ENCODE measurements around the gene BTBD19. TPM values are rescaled to one million over a fixed set of nuclear protein-coding genes. Genes with fewer than 3 reads are reported as not detected.

Gene BTBD19
- total RNA-seq, 1 donor from 2014 or later = 30.6 TPM

DNA sequence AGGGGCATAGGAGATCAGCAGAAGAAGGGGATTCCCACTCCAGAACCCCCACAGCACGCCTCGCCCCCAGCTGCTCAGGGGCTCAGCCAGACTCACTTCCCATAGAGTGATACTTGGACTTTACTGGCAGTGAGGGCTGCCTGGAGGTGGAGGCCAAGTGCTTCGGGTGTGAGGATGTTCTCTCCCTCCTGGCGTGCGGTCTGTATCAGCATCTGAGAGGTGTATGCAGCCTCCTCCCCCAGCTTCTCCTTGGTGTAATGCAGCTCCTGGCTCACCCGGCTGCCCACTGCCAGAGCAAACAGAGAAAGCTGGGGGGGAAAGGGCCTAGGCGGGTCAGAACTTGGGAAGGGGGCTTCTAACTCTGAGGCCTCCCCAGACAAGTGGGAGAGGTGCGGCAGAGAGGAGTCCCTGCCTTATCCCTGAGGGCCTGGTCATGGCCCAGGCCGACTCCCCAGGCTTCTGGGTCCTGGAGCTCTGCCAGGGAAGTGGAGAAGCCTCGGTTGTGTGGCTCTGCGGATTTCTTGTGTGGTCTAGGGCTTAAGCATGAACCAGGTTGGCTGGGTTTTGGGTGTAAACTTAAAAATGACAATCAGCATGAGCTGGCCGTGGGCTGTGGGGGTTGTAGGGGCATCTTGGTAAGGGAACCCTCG, 23.9 kb downstream of the BTBD19 start:
- Mint-ChIP-seq H3K27ac (ENCODE audit: unreplicated experiment) (no peak overlapping the region), H3K4me3 (ENCODE audit: unreplicated experiment) (no peak overlapping the region), H3K4me1 (ENCODE audit: low read depth, unreplicated experiment) (no peaks in the 10 kb centered on the region), H3K9me3 (ENCODE audit: unreplicated experiment) (peaks cover 12% of the 10 kb centered on the region), H3K27me3 (ENCODE audit: low read depth, unreplicated experiment) (peaks cover 11% of the 10 kb centered on the region), H3K36me3 (ENCODE audit: low read depth, unreplicated experiment) (peaks cover 8% of the 10 kb centered on the region)
- H3K79me2 ChIP-seq (ENCODE audit: insufficient read depth, low read length) = no peaks in the 10 kb centered on the region
- no peaks in the 10 kb centered on the region for H3K27me3 ChIP-seq (ENCODE audit: insufficient read depth, low read length)
- no peak for DNase-seq (ENCODE audit: low read depth)
- no peak overlapping the region for H3K27ac ChIP-seq (ENCODE audit: low read depth, low read length)
- H3K36me3 ChIP-seq (ENCODE audit: insufficient read depth, low read length) = no peaks in the 10 kb centered on the region
- no peaks in the 10 kb centered on the region for H3K9me3 ChIP-seq (ENCODE audit: insufficient read depth, low read depth, low read length)
- H3K4me1 ChIP-seq (ENCODE audit: insufficient read depth, low read length) = no peaks in the 10 kb centered on the region
- no peak for FAIRE-seq
- TF ChIP-seq, protein P1, sequence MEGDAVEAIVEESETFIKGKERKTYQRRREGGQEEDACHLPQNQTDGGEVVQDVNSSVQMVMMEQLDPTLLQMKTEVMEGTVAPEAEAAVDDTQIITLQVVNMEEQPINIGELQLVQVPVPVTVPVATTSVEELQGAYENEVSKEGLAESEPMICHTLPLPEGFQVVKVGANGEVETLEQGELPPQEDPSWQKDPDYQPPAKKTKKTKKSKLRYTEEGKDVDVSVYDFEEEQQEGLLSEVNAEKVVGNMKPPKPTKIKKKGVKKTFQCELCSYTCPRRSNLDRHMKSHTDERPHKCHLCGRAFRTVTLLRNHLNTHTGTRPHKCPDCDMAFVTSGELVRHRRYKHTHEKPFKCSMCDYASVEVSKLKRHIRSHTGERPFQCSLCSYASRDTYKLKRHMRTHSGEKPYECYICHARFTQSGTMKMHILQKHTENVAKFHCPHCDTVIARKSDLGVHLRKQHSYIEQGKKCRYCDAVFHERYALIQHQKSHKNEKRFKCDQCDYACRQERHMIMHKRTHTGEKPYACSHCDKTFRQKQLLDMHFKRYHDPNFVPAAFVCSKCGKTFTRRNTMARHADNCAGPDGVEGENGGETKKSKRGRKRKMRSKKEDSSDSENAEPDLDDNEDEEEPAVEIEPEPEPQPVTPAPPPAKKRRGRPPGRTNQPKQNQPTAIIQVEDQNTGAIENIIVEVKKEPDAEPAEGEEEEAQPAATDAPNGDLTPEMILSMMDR (IDR thresholded peaks at IDR 0.05; ENCODE audit: insufficient read depth, low read depth, low read length) = no peak
- TF ChIP-seq EZH2 (IDR thresholded peaks at IDR 0.05; ENCODE audit: insufficient read depth, low read length) = no peak
- H3K9ac ChIP-seq (ENCODE audit: low read length) = no peak overlapping the region
- H2AFZ ChIP-seq (ENCODE audit: low read depth, low read length) = no peak overlapping the region
- no peak overlapping the region for H3K4me2 ChIP-seq (ENCODE audit: low read length)
- H3K4me3 ChIP-seq (ENCODE audit: insufficient read depth, low read depth, low read length) = no peak overlapping the region
- no peaks in the 10 kb centered on the region for H4K20me1 ChIP-seq (ENCODE audit: insufficient read depth, low read length)

DNA sequence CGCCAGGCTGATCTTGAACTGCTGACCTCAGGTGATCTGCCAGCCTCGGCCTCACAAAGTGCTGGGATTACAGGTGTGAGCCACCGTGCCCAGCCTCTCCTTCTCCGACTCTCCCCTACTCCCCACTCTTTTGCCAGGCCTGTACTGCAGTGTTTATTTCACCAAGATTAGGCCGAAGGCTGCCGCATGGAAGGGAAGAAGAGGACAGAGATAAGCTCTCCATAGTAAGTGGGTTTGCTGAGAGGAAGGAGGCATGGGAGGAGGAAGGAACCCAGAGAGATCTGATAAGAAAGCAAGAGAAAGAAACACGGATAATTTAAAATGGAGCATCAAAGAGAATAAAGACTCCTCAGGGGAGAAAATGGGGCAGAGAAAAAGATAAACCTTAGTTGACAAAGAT, 26.0 kb downstream of the BTBD19 start:
- H3K9me3 Mint-ChIP-seq (ENCODE audit: unreplicated experiment) = peaks cover 6% of the 10 kb centered on the region
- no peak overlapping the region for H3K27ac Mint-ChIP-seq (ENCODE audit: unreplicated experiment)
- no peaks in the 10 kb centered on the region for H3K36me3 Mint-ChIP-seq (ENCODE audit: low read depth, unreplicated experiment)
- H3K27me3 ChIP-seq (ENCODE audit: insufficient read depth, low read length) = no peaks in the 10 kb centered on the region
- H3K4me2 ChIP-seq (ENCODE audit: low read length) = no peak overlapping the region
- FAIRE-seq (no peak), DNase-seq (ENCODE audit: low read depth) (no peak)
- no peak overlapping the region for H3K4me3 ChIP-seq (ENCODE audit: insufficient read depth, low read depth, low read length)
- no peak overlapping the region for H2AFZ ChIP-seq (ENCODE audit: low read depth, low read length)
- no peak overlapping the region for H3K9ac ChIP-seq (ENCODE audit: low read length)
- H3K79me2 ChIP-seq (ENCODE audit: insufficient read depth, low read length) = no peaks in the 10 kb centered on the region
- H3K36me3 ChIP-seq (ENCODE audit: insufficient read depth, low read length) = no peaks in the 10 kb centered on the region
- H3K27ac ChIP-seq (ENCODE audit: low read depth, low read length) = no peak overlapping the region
- H3K4me1 Mint-ChIP-seq (ENCODE audit: low read depth, unreplicated experiment) = no peaks in the 10 kb centered on the region
- no peak overlapping the region for H3K4me3 Mint-ChIP-seq (ENCODE audit: unreplicated experiment)
- no peaks in the 10 kb centered on the region for H3K9me3 ChIP-seq (ENCODE audit: insufficient read depth, low read depth, low read length)
- no peaks in the 10 kb centered on the region for H3K4me1 ChIP-seq (ENCODE audit: insufficient read depth, low read length)
- TF ChIP-seq, protein P1 (IDR thresholded peaks at IDR 0.05; ENCODE audit: insufficient read depth, low read depth, low read length) = no peak
- no peak for TF ChIP-seq EZH2 (IDR thresholded peaks at IDR 0.05; ENCODE audit: insufficient read depth, low read length)
- no peaks in the 10 kb centered on the region for H4K20me1 ChIP-seq (ENCODE audit: insufficient read depth, low read length)
- H3K27me3 Mint-ChIP-seq (ENCODE audit: low read depth, unreplicated experiment) = peaks cover 11% of the 10 kb centered on the region
